GM12878 (cell line): ENCODE results near the gene LSP1. TPM values are rescaled to one million over a fixed set of nuclear protein-coding genes. Genes with fewer than 3 reads are reported as not detected.
A peak's percentile ranks its signal among the peaks of the same experiment; 100 is the strongest.

Source experiments
- ATAC-seq: fragments of 200-7000 bp; cut with Tn5 transposase; 3 replicates; pipeline ENCODE4 v1.9.1; 2020; ENCODE audit warnings: mild to moderate bottlenecking, moderate library complexity
- BruUV-seq: library from RNA; stranded (reverse); fragments of 400-500 nt; replicated peaks from 2 replicates; lab custom pipeline; 2021; lab: Mats Ljungman, UMichigan
- CTCF ChIA-PET: fragments of 300-600 bp; sonication (Branson Sonifier 250); formaldehyde crosslinking; extraction: SDS; loops from one replicate; lab custom pipeline; 2021; ENCODE audit warnings: inconsistent platforms; lab: Yijun Ruan, JAX
- POLR2A ChIA-PET: fragments of 350-600 bp; formaldehyde crosslinking; extraction: SDS; loops from one replicate; lab custom pipeline; 2021; ENCODE audit warnings: inconsistent platforms; lab: Charles Lee
- RAD21 ChIA-PET: fragments of 300-600 bp; sonication (Branson Sonifier 250); formaldehyde crosslinking; loops from one replicate; lab custom pipeline; 2023; ENCODE audit warnings: antibody characterized with exemption; ENCODE audit not compliant: unreplicated experiment; lab: Charles Lee
- SMC1A ChIA-PET: fragments of 300-600 bp; sonication (Branson Sonifier 250); formaldehyde crosslinking; loops from one replicate; lab custom pipeline; 2023; ENCODE audit not compliant: unreplicated experiment, uncharacterized antibody; lab: Charles Lee
- DNase-seq: peaks from one replicate; pipeline ENCODE4 v3.0.0-alpha.2; 2011; ENCODE audit warnings: low read depth, low spot score
- FAIRE-seq: peaks from 3 replicates; lab custom pipeline; 2011; peaks lifted over from hg19 to GRCh38; lab: Jason Lieb, UNC
- H2AFZ ChIP-seq: 2 replicates; pipeline ENCODE4 v1.6.0; 2011; ENCODE audit warnings: low read depth, low read length, control low read depth; ENCODE audit not compliant: control insufficient read depth
- H3K27ac ChIP-seq: 2 replicates; pipeline ENCODE4 v1.5.1; 2011; ENCODE audit warnings: control low read depth; ENCODE audit not compliant: control insufficient read depth, insufficient read depth
- H3K27me3 ChIP-seq, 2 experiments: replicated peaks in 1 of 2; 2 replicates each; pipeline versions ENCODE4 v1.6.0 to v1.6.1; 2011; ENCODE audit warnings: low read length in 1 of 2; ENCODE audit not compliant: control insufficient read depth in 2 of 2, insufficient read depth in 2 of 2
- H3K36me3 ChIP-seq, 2 experiments: 2 replicates each; pipeline ENCODE4 v1.5.1; 2011; ENCODE audit warnings: low read length in 1 of 2; ENCODE audit not compliant: control insufficient read depth in 2 of 2, insufficient read depth in 2 of 2
- H3K4me1 ChIP-seq: 2 replicates; pipeline ENCODE4 v1.6.1; 2011; ENCODE audit warnings: mild to moderate bottlenecking, low read length, moderate library complexity, mixed read lengths; ENCODE audit not compliant: control insufficient read depth, insufficient read depth
- H3K4me2 ChIP-seq: 2 replicates; pipeline ENCODE4 v1.6.0; 2011; ENCODE audit warnings: control low read depth; ENCODE audit not compliant: control insufficient read depth, insufficient read depth
- H3K4me3 ChIP-seq: fragments of 200-600 bp; sonication (generic); 2 replicates; pipeline ENCODE4 v1.5.1; 2016
- H3K79me2 ChIP-seq: 2 replicates; pipeline ENCODE4 v1.6.0; 2011; ENCODE audit warnings: low read length; ENCODE audit not compliant: control insufficient read depth, insufficient read depth
- H3K9ac ChIP-seq: 2 replicates; pipeline ENCODE4 v1.8.0; 2011; ENCODE audit warnings: low read length, control low read depth, mixed read lengths; ENCODE audit not compliant: control insufficient read depth, insufficient read depth
- H3K9me3 ChIP-seq: replicated peaks from 3 replicates; pipeline ENCODE4 v1.5.1; 2011; ENCODE audit warnings: mild to moderate bottlenecking, low read length; ENCODE audit not compliant: control insufficient read depth, insufficient read depth
- H4K20me1 ChIP-seq: 2 replicates; pipeline ENCODE4 v1.6.0; 2011; ENCODE audit not compliant: control insufficient read depth, insufficient read depth
- CEBPB ChIP-seq, 2 experiments: fragments of 150-350 bp in 1 of 2; IDR thresholded peaks; 2 replicates each; pipeline ENCODE4 v1.6.1; 2012 to 2014; ENCODE audit warnings: low read depth in 2 of 2, low read length in 2 of 2, borderline replicate concordance in 1 of 2, inconsistent platforms in 1 of 2
- NFYA ChIP-seq: IDR thresholded peaks from 2 replicates; pipeline ENCODE4 v1.6.1; 2011; ENCODE audit warnings: low read depth, mild to moderate bottlenecking, low read length, improper control_type of control experiment, borderline replicate concordance
- NR2C1 ChIP-seq: fragments of 450-650 bp; IDR thresholded peaks from 2 replicates; pipeline ENCODE4 v1.6.1; 2017; ENCODE audit warnings: antibody characterized with exemption, mild to moderate bottlenecking, moderate library complexity
- ZSCAN29 ChIP-seq: fragments of 450-650 bp; IDR thresholded peaks from 2 replicates; pipeline ENCODE4 v1.6.1; 2017; ENCODE audit warnings: mild to moderate bottlenecking, moderate library complexity
- WGBS: methylation state at CpG from one replicate; pipeline ENCODE4 v1.1.6; 2016; ENCODE audit warnings: low lambda C conversion rate; ENCODE audit not compliant: insufficient replicate concordance, insufficient coverage; ENCODE audit errors: missing lambda C conversion rate; 5-methylcytosine and 5-hydroxymethylcytosine counted together
- in situ Hi-C: fragments of 300-500 bp; cut with MboI; formaldehyde crosslinking; loops from 9 replicates; pipeline ENCODE4 v1.14.3; 2018; ENCODE audit warnings: mixed read lengths
- intact Hi-C: fragments of 100-400 bp; cut with micrococcal nuclease; formaldehyde crosslinking; loops from one replicate; pipeline ENCODE4 v1.14.2; 2022; ENCODE audit not compliant: unreplicated experiment
- polyA plus RNA-seq, 11 experiments: library from polyadenylated mRNA; depleted of rRNA in 4 of 11; unstranded in 6 of 11; stranded (reverse) in 5 of 11; fragments of >200 nt; fragmentation: Nextera tagmentation in 4 of 11; fragmentation: Illumina TruSeq in 1 of 11; extraction: Ambion mirVana in 4 of 11; extraction: Trizol in 1 of 11; gene quantifications; 1 replicate in 1 of 11; 2 replicates in 10 of 11; pipeline versions ENCODE4 v1.2.1 to v1.2.3, GENCODE V29; 2011 to 2016; ENCODE audit warnings: inconsistent platforms in 2 of 11, missing spikeins in 2 of 11, low read depth in 1 of 11
- total RNA-seq, 4 experiments: library from RNA; depleted of rRNA in 3 of 4; stranded (reverse); fragments of >200 nt in 3 of 4; fragmentation: Illumina TruSeq in 1 of 4; extraction: Trizol in 1 of 4; gene quantifications; 2 replicates each; pipeline versions ENCODE4 v1.2.1 to v1.2.3, GENCODE V29; 2013 to 2021
- TF ChIP-seq, protein P1 (sequence below): fragments of 450-650 bp; IDR thresholded peaks from 2 replicates; pipeline ENCODE4 v1.6.1; 2017; ENCODE audit warnings: borderline replicate concordance

LSP1 gene
- total and polyA plus RNA-seq, 10 of the 15 experiments (the other 5 are each of a cell fraction or from before 2014, with no cell fraction given): 19.2 to 488 (median 369) TPM

DNA sequence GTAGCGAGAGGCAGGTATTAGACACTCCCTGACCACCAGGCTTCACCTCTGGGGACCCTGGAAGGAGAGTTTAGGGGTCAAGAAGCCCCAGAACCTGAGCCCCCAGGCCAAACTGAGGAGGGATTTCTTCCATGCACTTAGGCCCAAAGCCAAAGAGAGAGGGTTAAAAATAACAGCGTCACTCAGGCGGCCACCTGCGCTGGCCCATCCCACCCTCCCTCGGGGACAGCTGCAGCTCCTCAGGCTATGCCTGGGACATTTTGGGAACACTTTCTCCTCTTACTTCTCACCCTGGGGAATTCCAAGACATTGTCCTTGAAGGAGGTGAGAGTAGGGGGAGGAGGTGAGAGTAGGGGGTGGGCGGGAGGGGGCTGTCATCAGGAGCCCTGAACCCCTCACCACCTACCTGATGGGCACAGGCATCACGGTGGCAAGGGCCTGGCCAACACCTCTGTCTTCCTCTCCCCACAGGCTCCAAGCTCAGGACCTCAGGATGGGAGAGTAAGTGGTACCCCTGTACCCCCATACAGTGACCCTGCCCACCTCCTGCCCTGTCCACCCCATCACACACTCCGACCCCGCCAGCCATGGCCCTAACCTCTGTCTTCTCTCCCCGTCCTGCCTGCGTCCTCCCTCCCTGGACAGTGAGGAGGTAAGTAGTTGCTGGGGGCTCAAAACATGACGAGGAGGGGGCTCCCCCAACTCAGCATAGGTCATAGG lies 13.5 kb upstream of the LSP1 start:
- H3K4me1 ChIP-seq: peaks cover 20% of the 10 kb centered on the region
- in situ Hi-C loops: no loop called here
- H3K4me3 ChIP-seq: peak overlapping the region; percentile 16; the same call in 1 of the 2 replicates
- no peak overlapping the region for H3K9ac ChIP-seq
- BruUV-seq: no TSS peak
- H3K4me2 ChIP-seq: peak overlapping the region; percentile 44; the same call in 1 of the 2 replicates
- 38% methylated on average over 10 of the region's 12 CpGs for WGBS
- no peaks in the 10 kb centered on the region; a peak in 1 of 4 replicates for H3K27me3 ChIP-seq
- RAD21 ChIA-PET: interaction anchor here (0.8 to 2.0 kb wide), 4 partner anchors 11 to 162 kb away, joined by 5 to 12 read pairs (median 9); partner anchors contain the start of gene LSP1
- no peaks in the 10 kb centered on the region for H4K20me1 ChIP-seq
- TF ChIP-seq ZSCAN29 (no peak), NR2C1 (peak; percentile 66; the same call in 1 of the 2 replicates), NFYA (no peak), CEBPB (IDR thresholded peaks at IDR 0.05; ENCODE audit: borderline replicate concordance in 1 of 2, low read depth in 2 of 2, low read length in 2 of 2) (no peak)
- TF ChIP-seq, protein P1, sequence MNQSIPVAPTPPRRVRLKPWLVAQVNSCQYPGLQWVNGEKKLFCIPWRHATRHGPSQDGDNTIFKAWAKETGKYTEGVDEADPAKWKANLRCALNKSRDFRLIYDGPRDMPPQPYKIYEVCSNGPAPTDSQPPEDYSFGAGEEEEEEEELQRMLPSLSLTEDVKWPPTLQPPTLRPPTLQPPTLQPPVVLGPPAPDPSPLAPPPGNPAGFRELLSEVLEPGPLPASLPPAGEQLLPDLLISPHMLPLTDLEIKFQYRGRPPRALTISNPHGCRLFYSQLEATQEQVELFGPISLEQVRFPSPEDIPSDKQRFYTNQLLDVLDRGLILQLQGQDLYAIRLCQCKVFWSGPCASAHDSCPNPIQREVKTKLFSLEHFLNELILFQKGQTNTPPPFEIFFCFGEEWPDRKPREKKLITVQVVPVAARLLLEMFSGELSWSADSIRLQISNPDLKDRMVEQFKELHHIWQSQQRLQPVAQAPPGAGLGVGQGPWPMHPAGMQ: no peak
- TF ChIP-seq, all 136 proteins: peak for 1
- CTCF ChIA-PET: interaction anchor here (0.6 to 1.4 kb wide), 5 partner anchors 11 to 312 kb away, joined by 3 to 8 read pairs (median 3); partner anchors contain the start of gene LSP1
- Histone ChIP-seq H3K36me3 (no peaks in the 10 kb centered on the region), H3K79me2 (no peaks in the 10 kb centered on the region), H3K9me3 (no peaks in the 10 kb centered on the region), H2AFZ (no peak overlapping the region), H3K27ac (no peak overlapping the region)
- SMC1A ChIA-PET: interaction anchor here (1.3 to 1.4 kb wide), 2 partner anchors 11 to 78 kb away, joined by 3 to 4 read pairs; no protein-coding TSS in a partner anchor
- POLR2A ChIA-PET: interaction anchor here (1.0 kb wide), 1 partner anchor 11 kb away, joined by 4 read pairs; no protein-coding TSS in a partner anchor
- intact Hi-C loops: loop anchor here (2.0 to 5.0 kb wide), 2 partner anchors 48 to 79 kb away; partner anchors contain the start of gene TNNT3
- ATAC-seq (no peak), DNase-seq (no peak), FAIRE-seq (no peak)
